HG03108 (cell line): ENCODE measurements around the gene OTUD3.
"Not testable (repeated sequence)": the region's sequence is repeated elsewhere in the genome, so short reads cannot be mapped to it uniquely, and the experiment has no call there.

ENCODE experiments used
- ATAC-seq: cut with Tn5 transposase; IDR thresholded peaks from one replicate; pipeline ENCODE4 v1.9.1; 2021; ENCODE audit warnings: moderate library complexity; ENCODE audit not compliant: unreplicated experiment

The OTUD3 gene

GRCh38 chr1:19866758-19867157, 15.4 kb upstream of the OTUD3 start:
- no peak for ATAC-seq

- not testable (repeated sequence) for ATAC-seq
Observed at GRCh38 chr1:19868575-19868974, 13.6 kb upstream of the OTUD3 start.

- ATAC-seq, result not testable (repeated sequence)
Observed at GRCh38 chr1:19869453-19869852, 12.7 kb upstream of the OTUD3 start.

GRCh38 chr1:19869929-19870328, 12.3 kb upstream of the OTUD3 start:
- no peak for ATAC-seq

- no peak for ATAC-seq
Observed at GRCh38 chr1:19872190-19872589, 10.0 kb upstream of the OTUD3 start.

- no peak for ATAC-seq
Observed at GRCh38 chr1:19877181-19877750, 4.9 kb upstream of the OTUD3 start.

- ATAC-seq, result no peak
Observed at GRCh38 chr1:19877821-19878636, 4.2 kb upstream of the OTUD3 start.

- ATAC-seq, result no peak
Observed at GRCh38 chr1:19878637-19878985, 3.6 kb upstream of the OTUD3 start.

- ATAC-seq, result no peak
Observed at GRCh38 chr1:19879227-19879626, 3.0 kb upstream of the OTUD3 start.

- ATAC-seq, result no peak
Observed at GRCh38 chr1:19879661-19880060, 2.5 kb upstream of the OTUD3 start.

GRCh38 chr1:19880841-19881240, 1.4 kb upstream of the OTUD3 start:
- ATAC-seq, result not testable (repeated sequence)

GRCh38 chr1:19884312-19884711, 2.1 kb downstream of the OTUD3 start:
- no peak for ATAC-seq

- ATAC-seq, result no peak
Observed at GRCh38 chr1:19885821-19886220, 3.6 kb downstream of the OTUD3 start.

- ATAC-seq, result no peak
Observed at GRCh38 chr1:19888112-19888511, 5.9 kb downstream of the OTUD3 start.

GRCh38 chr1:19889656-19890055, 7.5 kb downstream of the OTUD3 start:
- ATAC-seq, result no peak

GRCh38 chr1:19892129-19892528, 9.9 kb downstream of the OTUD3 start:
- no peak for ATAC-seq

GRCh38 chr1:19892628-19893168, 10.5 kb downstream of the OTUD3 start:
- ATAC-seq, result no peak

GRCh38 chr1:19893687-19894086, 11.5 kb downstream of the OTUD3 start:
- ATAC-seq, result no peak

GRCh38 chr1:19894218-19894617, 12.0 kb downstream of the OTUD3 start:
- ATAC-seq, result no peak

GRCh38 chr1:19901653-19902052, 19.5 kb downstream of the OTUD3 start:
- no peak for ATAC-seq

GRCh38 chr1:19903621-19904020, 21.4 kb downstream of the OTUD3 start:
- no peak for ATAC-seq

GRCh38 chr1:19907456-19907855, 25.3 kb downstream of the OTUD3 start:
- no peak for ATAC-seq
